SH-SY5Y (cell line): ENCODE measurements around the gene NXNL2.

Experiments used
- GATA2 ChIP-seq: IDR thresholded peaks from 2 replicates; pipeline ENCODE4 v1.6.1; 2011; ENCODE audit warnings: mild to moderate bottlenecking, low read depth, low read length
- GATA3 ChIP-seq: IDR thresholded peaks from 2 replicates; pipeline ENCODE4 v1.6.1; 2011; ENCODE audit warnings: low read depth, mild to moderate bottlenecking, low read length, moderate library complexity

GRCh38 chr9:88555268-88555980, 20.4 kb downstream of the NXNL2 start:
- TF ChIP-seq GATA2 = no peak
- TF ChIP-seq GATA3 = no peak
